ENCODE results near the gene TBX6. TPM values are rescaled to one million over a fixed set of nuclear protein-coding genes. Genes with fewer than 3 reads are reported as not detected.

Gene TBX6
- polyA plus RNA-seq, 6 donors from 2014 or later = 0.18 to 0.64 (median 0.41) TPM

- H3K27me3 Mint-ChIP-seq = no peaks in the 10 kb centered on the region
- H3K27ac Mint-ChIP-seq = peak within 1 kb of the TSS; percentile 93 to 97 (median 96)
- H3K4me3 Mint-ChIP-seq = peak within 1 kb of the TSS; percentile 86 to 99 (median 96)
- H3K4me1 Mint-ChIP-seq = peaks cover 27 to 41% (median 27%) of the 10 kb centered on the region in 3 donors
- H3K36me3 Mint-ChIP-seq = peaks cover 0 to 7% of the 10 kb centered on the region in 2 donors
- ATAC-seq (ENCODE audit: low read depth in 2 of 2) (peak; percentile 95 to 97), DNase-seq (peak; percentile 89)
- H3K9me3 Mint-ChIP-seq = no peaks in the 10 kb centered on the region
These were observed 16.0 kb downstream of the TBX6 start, which contains the start of gene PPP4C for GRCh38 chr16:30075503-30076275. Gene PPP4C (plus strand): TSS chr16:30075994. CDS start chr16:30076378, 384 bp downstream.

GRCh38 chr16:30070490-30070889 lies 21.2 kb downstream of the TBX6 start:
- H3K27ac Mint-ChIP-seq = no peak overlapping the region
- H3K4me3 Mint-ChIP-seq = peak overlapping the region in 1 of 8 donors; percentile 47
- peaks cover 12 to 32% (median 16%) of the 10 kb centered on the region in 3 donors for H3K4me1 Mint-ChIP-seq
- no peaks in the 10 kb centered on the region for H3K27me3 Mint-ChIP-seq
- H3K9me3 Mint-ChIP-seq = no peaks in the 10 kb centered on the region
- DNase-seq = no peak
- no peak for ATAC-seq (ENCODE audit: low read depth in 2 of 2)
- peaks cover under 1 to 4% of the 10 kb centered on the region in 2 donors for H3K36me3 Mint-ChIP-seq

- peaks cover 16 to 26% (median 17%) of the 10 kb centered on the region in 3 donors for H3K4me1 Mint-ChIP-seq
- DNase-seq (no peak), ATAC-seq (ENCODE audit: low read depth in 2 of 2) (no peak)
- H3K4me3 Mint-ChIP-seq = peak overlapping the region in 1 of 8 donors; percentile 78
- no peaks in the 10 kb centered on the region for H3K9me3 Mint-ChIP-seq
- H3K27ac Mint-ChIP-seq = peak overlapping the region in 3 of 6 donors; percentile 20 to 49 (median 34)
- H3K27me3 Mint-ChIP-seq = no peaks in the 10 kb centered on the region
- peaks cover 0 to 4% of the 10 kb centered on the region in 2 donors for H3K36me3 Mint-ChIP-seq
These were observed 21.9 kb downstream of the TBX6 start for GRCh38 chr16:30069611-30070462.

GRCh38 chr16:30068750-30069610 lies 22.7 kb downstream of the TBX6 start:
- Mint-ChIP-seq H3K36me3 (peaks cover 0 to 4% of the 10 kb centered on the region in 2 donors), H3K4me1 (peaks cover 18 to 28% (median 23%) of the 10 kb centered on the region in 3 donors), H3K27me3 (no peaks in the 10 kb centered on the region), H3K9me3 (no peaks in the 10 kb centered on the region), H3K4me3 (peak overlapping the region in 7 of 8 donors; percentile 9 to 78 (median 56)), H3K27ac (peak overlapping the region in 5 of 6 donors; percentile 24 to 81 (median 63))
- ATAC-seq (ENCODE audit: low read depth in 2 of 2) = no peak
- DNase-seq = peak; percentile 60

GRCh38 chr16:30068333-30068732 lies 23.4 kb downstream of the TBX6 start:
- Mint-ChIP-seq H3K9me3 (no peaks in the 10 kb centered on the region), H3K4me3 (peak overlapping the region in 5 of 8 donors; percentile 9 to 78 (median 56)), H3K27ac (peak overlapping the region in 4 of 6 donors; percentile 24 to 81 (median 70)), H3K36me3 (peaks cover 0 to 4% of the 10 kb centered on the region in 2 donors), H3K27me3 (no peaks in the 10 kb centered on the region), H3K4me1 (peaks cover 21 to 34% (median 29%) of the 10 kb centered on the region in 3 donors)
- ATAC-seq (ENCODE audit: low read depth in 2 of 2) = no peak
- no peak for DNase-seq

GRCh38 chr16:30067584-30067916 lies 24.2 kb downstream of the TBX6 start:
- ATAC-seq (ENCODE audit: low read depth in 2 of 2) (no peak), DNase-seq (no peak)
- Mint-ChIP-seq H3K4me3 (peak overlapping the region in 7 of 8 donors; percentile 41 to 100 (median 95)), H3K27me3 (no peaks in the 10 kb centered on the region), H3K9me3 (no peaks in the 10 kb centered on the region), H3K4me1 (peaks cover 21 to 36% (median 29%) of the 10 kb centered on the region in 3 donors), H3K36me3 (peaks cover 0 to 4% of the 10 kb centered on the region in 2 donors), H3K27ac (peak overlapping the region in 1 of 6 donors; percentile 85)

GRCh38 chr16:30066761-30067583 lies 24.8 kb downstream of the TBX6 start:
- peak overlapping the region in 5 of 6 donors; percentile 48 to 94 (median 85) for H3K27ac Mint-ChIP-seq
- no peaks in the 10 kb centered on the region for H3K9me3 Mint-ChIP-seq
- peaks cover 0 to 4% of the 10 kb centered on the region in 2 donors for H3K36me3 Mint-ChIP-seq
- no peaks in the 10 kb centered on the region for H3K27me3 Mint-ChIP-seq
- ATAC-seq (ENCODE audit: low read depth in 2 of 2) = no peak
- no peak for DNase-seq
- H3K4me3 Mint-ChIP-seq = peak overlapping the region; percentile 91 to 100 (median 99)
- peaks cover 21 to 36% (median 29%) of the 10 kb centered on the region in 3 donors for H3K4me1 Mint-ChIP-seq

- no peak for ATAC-seq (ENCODE audit: low read depth in 2 of 2)
These were observed 25.6 kb downstream of the TBX6 start for GRCh38 chr16:30065943-30066760.

GRCh38 chr16:30065102-30065942 lies 26.4 kb downstream of the TBX6 start, which contains the start of gene ALDOA:
Gene ALDOA (plus strand): TSS chr16:30065760. CDS start chr16:30066898, 1,138 bp downstream.
- DNase-seq (peak; percentile 95), ATAC-seq (ENCODE audit: low read depth in 2 of 2) (peak; percentile 83)
- Mint-ChIP-seq H3K36me3 (peaks cover 0 to 4% of the 10 kb centered on the region in 2 donors), H3K27ac (peak within 1 kb of the TSS; percentile 88 to 99 (median 98)), H3K9me3 (no peaks in the 10 kb centered on the region), H3K4me3 (peak within 1 kb of the TSS; percentile 91 to 100 (median 99)), H3K27me3 (no peaks in the 10 kb centered on the region), H3K4me1 (peaks cover 21 to 39% (median 29%) of the 10 kb centered on the region in 3 donors)

More at GRCh38 chr16:30065943-30066760, 25.6 kb downstream of the TBX6 start:
- Mint-ChIP-seq H3K4me3 (peak overlapping the region; percentile 91 to 100 (median 99)), H3K9me3 (no peaks in the 10 kb centered on the region), H3K36me3 (peaks cover 0 to 4% of the 10 kb centered on the region in 2 donors), H3K27me3 (no peaks in the 10 kb centered on the region), H3K27ac (peak overlapping the region; percentile 27 to 98 (median 93)), H3K4me1 (peaks cover 21 to 36% (median 29%) of the 10 kb centered on the region in 3 donors)
- DNase-seq = no peak

- Mint-ChIP-seq H3K36me3 (peaks cover 0 to 4% of the 10 kb centered on the region in 2 donors), H3K27ac (peak overlapping the region; percentile 88 to 99 (median 98)), H3K9me3 (no peaks in the 10 kb centered on the region), H3K4me1 (peaks cover 21 to 39% (median 29%) of the 10 kb centered on the region in 3 donors), H3K4me3 (peak overlapping the region; percentile 91 to 100 (median 99)), H3K27me3 (no peaks in the 10 kb centered on the region)
- DNase-seq = no peak
- ATAC-seq (ENCODE audit: low read depth in 2 of 2) = no peak
These were observed 27.0 kb downstream of the TBX6 start for GRCh38 chr16:30064729-30065101.

Data from naive B cell (primary cell).